A673 (cell line): ENCODE measurements around the gene CIAO2A. TPM values are rescaled to one million over a fixed set of nuclear protein-coding genes. Genes with fewer than 3 reads are reported as not detected.

ENCODE experiments used
- BruUV-seq: library from RNA; stranded (reverse); fragments of 400-500 nt; replicated peaks from 2 replicates; lab custom pipeline; 2021; lab: Mats Ljungman, UMichigan
- CTCF ChIA-PET: fragments of 300-600 bp; sonication (Branson Sonifier 250); formaldehyde crosslinking; loops from one replicate; lab custom pipeline; 2022; ENCODE audit warnings: antibody characterized with exemption; lab: Charles Lee
- POLR2A ChIA-PET: fragments of 300-600 bp; sonication (Branson Sonifier 250); formaldehyde crosslinking; loops from one replicate; lab custom pipeline; 2022; ENCODE audit warnings: antibody characterized with exemption; ENCODE audit not compliant: low non-redundant PET; lab: Charles Lee
- DNase-seq: peaks from one replicate; pipeline ENCODE4 v3.0.0-alpha.2; 2015; ENCODE audit warnings: low spot score
- H3K27ac ChIP-seq: fragments of 200-600 bp; sonication (generic); 2 replicates; pipeline ENCODE4 v1.5.1; 2016; ENCODE audit warnings: mixed run types, low read depth, mild to moderate bottlenecking, mixed read lengths, antibody characterized with exemption, low read length; ENCODE audit not compliant: poor library complexity, severe bottlenecking
- H3K27me3 ChIP-seq: fragments of 200-600 bp; sonication (generic); replicated peaks from 2 replicates; pipeline ENCODE4 v1.6.1; 2017; ENCODE audit warnings: mixed run types, low read depth, mild to moderate bottlenecking, mixed read lengths, antibody characterized with exemption, low read length; ENCODE audit not compliant: insufficient read depth, poor library complexity
- H3K36me3 ChIP-seq: fragments of 200-600 bp; sonication (generic); 2 replicates; pipeline ENCODE4 v1.6.1; 2016; ENCODE audit warnings: mixed run types, mild to moderate bottlenecking, mixed read lengths, antibody characterized with exemption, low read length; ENCODE audit not compliant: insufficient read depth, poor library complexity, severe bottlenecking
- H3K4me1 ChIP-seq: fragments of 200-600 bp; sonication (generic); 2 replicates; pipeline ENCODE4 v1.6.1; 2017; ENCODE audit warnings: mixed run types, mild to moderate bottlenecking, mixed read lengths, antibody characterized with exemption, low read length; ENCODE audit not compliant: insufficient read depth, poor library complexity, severe bottlenecking
- H3K4me3 ChIP-seq: fragments of 200-600 bp; sonication (generic); 2 replicates; pipeline ENCODE4 v1.5.1; 2016; ENCODE audit warnings: low read depth, mixed run types, mild to moderate bottlenecking, mixed read lengths, low read length; ENCODE audit not compliant: poor library complexity, severe bottlenecking
- H3K9me3 ChIP-seq: fragments of 200-600 bp; sonication (generic); 2 replicates; pipeline ENCODE4 v1.6.1; 2016; ENCODE audit warnings: mixed run types, low read depth, mild to moderate bottlenecking, mixed read lengths, antibody characterized with exemption, low read length; ENCODE audit not compliant: poor library complexity, severe bottlenecking
- EZH2 ChIP-seq: fragments of 200-600 bp; sonication (generic); IDR thresholded peaks from 2 replicates; pipeline ENCODE4 v1.6.1; 2017; ENCODE audit warnings: borderline replicate concordance, low read depth, mild to moderate bottlenecking, mixed read lengths, antibody characterized with exemption, low read length; ENCODE audit not compliant: poor library complexity, severe bottlenecking
- intact Hi-C: fragments of 100-400 bp; cut with micrococcal nuclease; formaldehyde crosslinking; loops from one replicate; pipeline ENCODE4 v1.10.0; 2022; ENCODE audit not compliant: unreplicated experiment
- total RNA-seq: library from RNA; stranded (reverse); gene quantifications from 2 replicates; pipeline ENCODE4 v1.2.3, GENCODE V29; 2021
- TF ChIP-seq, protein P1 (sequence below): fragments of 300-800, 200-600 bp; sonication (generic); conservative IDR thresholded peaks from 2 replicates; pipeline ENCODE4 v1.5.1; 2017; ENCODE audit warnings: low read depth, mild to moderate bottlenecking, antibody characterized with exemption, low read length, moderate library complexity, mixed read lengths

Gene CIAO2A
- total RNA-seq, 1 experiment from 2014 or later: 75.6 TPM

DNA sequence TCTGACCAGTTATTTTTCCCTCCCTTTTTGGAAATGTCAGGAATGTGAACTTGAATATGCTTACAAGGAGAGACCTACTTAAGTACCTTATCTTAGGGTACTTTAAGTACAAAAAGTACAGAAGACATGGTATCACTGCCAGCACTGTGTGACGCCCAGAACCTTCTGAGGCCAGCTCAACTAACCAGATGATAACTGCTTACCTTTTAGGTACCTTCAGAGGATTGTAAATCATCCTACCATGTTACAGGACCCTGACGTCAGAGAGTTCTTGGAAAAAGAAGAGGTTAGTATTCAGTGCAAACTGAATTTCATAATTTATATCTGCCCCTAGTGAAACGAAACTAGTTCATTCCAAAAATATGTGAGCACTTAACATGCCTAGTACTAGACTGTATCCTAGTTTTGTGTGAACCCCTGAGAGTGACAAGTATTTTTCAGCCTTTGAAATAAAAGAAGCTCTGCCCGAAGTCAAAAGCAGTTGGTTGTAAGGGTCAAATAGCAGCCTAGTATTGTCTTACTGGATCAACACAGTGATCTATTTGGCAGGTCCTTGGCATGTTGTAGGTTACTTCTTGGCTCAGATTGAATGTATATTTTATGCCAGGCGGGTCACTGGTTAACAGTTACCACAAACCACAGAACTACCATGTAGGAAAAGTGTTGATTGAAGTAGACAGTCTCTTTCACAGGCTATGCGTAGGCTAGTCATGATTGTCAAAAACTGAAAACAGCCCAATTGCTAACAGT, 34.1 kb upstream of the CIAO2A start:
- TF ChIP-seq EZH2: no peak
- TF ChIP-seq, protein P1, sequence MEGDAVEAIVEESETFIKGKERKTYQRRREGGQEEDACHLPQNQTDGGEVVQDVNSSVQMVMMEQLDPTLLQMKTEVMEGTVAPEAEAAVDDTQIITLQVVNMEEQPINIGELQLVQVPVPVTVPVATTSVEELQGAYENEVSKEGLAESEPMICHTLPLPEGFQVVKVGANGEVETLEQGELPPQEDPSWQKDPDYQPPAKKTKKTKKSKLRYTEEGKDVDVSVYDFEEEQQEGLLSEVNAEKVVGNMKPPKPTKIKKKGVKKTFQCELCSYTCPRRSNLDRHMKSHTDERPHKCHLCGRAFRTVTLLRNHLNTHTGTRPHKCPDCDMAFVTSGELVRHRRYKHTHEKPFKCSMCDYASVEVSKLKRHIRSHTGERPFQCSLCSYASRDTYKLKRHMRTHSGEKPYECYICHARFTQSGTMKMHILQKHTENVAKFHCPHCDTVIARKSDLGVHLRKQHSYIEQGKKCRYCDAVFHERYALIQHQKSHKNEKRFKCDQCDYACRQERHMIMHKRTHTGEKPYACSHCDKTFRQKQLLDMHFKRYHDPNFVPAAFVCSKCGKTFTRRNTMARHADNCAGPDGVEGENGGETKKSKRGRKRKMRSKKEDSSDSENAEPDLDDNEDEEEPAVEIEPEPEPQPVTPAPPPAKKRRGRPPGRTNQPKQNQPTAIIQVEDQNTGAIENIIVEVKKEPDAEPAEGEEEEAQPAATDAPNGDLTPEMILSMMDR: no peak
- Histone ChIP-seq H3K4me3 (no peak overlapping the region), H3K4me1 (no peaks in the 10 kb centered on the region), H3K9me3 (no peaks in the 10 kb centered on the region), H3K27me3 (no peaks in the 10 kb centered on the region), H3K27ac (no peak overlapping the region), H3K36me3 (peaks cover 84% of the 10 kb centered on the region)
- intact Hi-C loops: no loop called here
- CTCF ChIA-PET: no interaction called here
- no TSS peak for BruUV-seq
- DNase-seq: no peak
- POLR2A ChIA-PET: no interaction called here

DNA sequence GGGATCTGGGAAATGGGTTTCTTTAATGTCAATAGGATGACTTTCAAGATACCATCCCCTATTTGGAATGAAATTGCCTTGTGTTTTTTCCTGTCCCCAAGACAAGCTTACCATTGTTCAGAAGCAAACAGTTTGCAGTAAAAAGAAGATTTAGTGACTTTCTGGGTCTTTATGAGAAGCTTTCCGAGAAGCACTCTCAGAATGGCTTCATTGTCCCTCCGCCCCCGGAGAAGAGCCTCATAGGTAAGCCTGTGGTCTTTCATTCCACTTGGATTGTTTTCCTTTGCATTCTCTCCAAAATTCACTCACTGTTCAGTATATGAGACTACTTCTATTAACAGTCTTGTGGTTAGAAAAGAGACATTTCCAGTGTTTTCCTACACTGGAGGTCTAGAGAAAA, 32.3 kb upstream of the CIAO2A start:
- no peak overlapping the region for H3K27ac ChIP-seq
- no peak for DNase-seq
- peaks cover 82% of the 10 kb centered on the region for H3K36me3 ChIP-seq
- H3K27me3 ChIP-seq: no peaks in the 10 kb centered on the region
- no TSS peak for BruUV-seq
- CTCF ChIA-PET: interaction anchor here (0.6 kb wide), 2 partner anchors 68 to 283 kb away, joined by 4 to 5 read pairs; no protein-coding TSS in a partner anchor
- H3K9me3 ChIP-seq: no peaks in the 10 kb centered on the region
- intact Hi-C loops: no loop called here
- H3K4me3 ChIP-seq: no peak overlapping the region
- POLR2A ChIA-PET: no interaction called here
- no peaks in the 10 kb centered on the region for H3K4me1 ChIP-seq
- TF ChIP-seq, protein P1: no peak
- no peak for TF ChIP-seq EZH2

DNA sequence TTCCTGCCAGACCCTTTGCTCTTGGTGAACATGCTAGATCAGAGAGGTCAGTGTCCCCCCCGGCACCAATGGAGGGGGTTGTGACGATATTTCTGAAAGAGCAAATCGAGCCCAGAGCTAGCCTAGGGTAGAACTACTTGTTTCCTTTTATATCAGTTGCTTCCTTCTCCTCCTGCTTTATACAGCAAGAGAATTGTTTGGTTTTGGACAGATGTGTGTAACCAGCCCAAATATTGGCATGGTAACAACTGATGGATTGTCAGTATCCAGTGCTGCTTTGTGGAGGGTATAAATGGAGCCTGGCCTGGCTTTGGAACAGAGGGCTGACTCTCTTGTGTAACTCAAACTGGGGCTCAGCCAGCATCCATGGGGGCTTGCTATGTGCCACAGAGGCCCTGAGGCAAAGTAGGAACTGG, 29.3 kb upstream of the CIAO2A start:
- Histone ChIP-seq H3K27me3 (no peaks in the 10 kb centered on the region), H3K4me3 (no peak overlapping the region), H3K4me1 (no peaks in the 10 kb centered on the region), H3K9me3 (no peaks in the 10 kb centered on the region), H3K36me3 (peaks cover 82% of the 10 kb centered on the region), H3K27ac (no peak overlapping the region)
- TF ChIP-seq, protein P1: no peak
- no peak for TF ChIP-seq EZH2
- POLR2A ChIA-PET: no interaction called here
- CTCF ChIA-PET: no interaction called here
- no peak for DNase-seq
- intact Hi-C loops: no loop called here
- BruUV-seq: no TSS peak
